GM23248 (cell line): ENCODE measurements around the gene THEMIS2. TPM values are rescaled to one million over a fixed set of nuclear protein-coding genes. Genes with fewer than 3 reads are reported as not detected.

Experiments
- DNase-seq: peaks from one replicate; pipeline ENCODE4 v3.0.0-alpha.2; 2015
- H2AFZ ChIP-seq: fragments of 200-600 bp; sonication (generic); 2 replicates; pipeline ENCODE4 v1.6.1; 2016; ENCODE audit warnings: antibody characterized with exemption
- H3F3A ChIP-seq: fragments of 200-600 bp; sonication (generic); 2 replicates; pipeline ENCODE4 v1.6.1; 2016; ENCODE audit warnings: mild to moderate bottlenecking, antibody characterized with exemption, mixed run types; ENCODE audit not compliant: insufficient read depth
- H3K27ac ChIP-seq: fragments of 200-600 bp; sonication (generic); 2 replicates; pipeline ENCODE4 v1.5.1; 2016; ENCODE audit warnings: mild to moderate bottlenecking
- H3K27me3 ChIP-seq: fragments of 200-600 bp; sonication (generic); replicated peaks from 2 replicates; pipeline ENCODE4 v1.6.1; 2016; ENCODE audit warnings: mild to moderate bottlenecking; ENCODE audit not compliant: insufficient read depth
- H3K36me3 ChIP-seq: fragments of 200-600 bp; sonication (generic); 2 replicates; pipeline ENCODE4 v1.6.1; 2016; ENCODE audit warnings: low read depth, mild to moderate bottlenecking
- H3K4me1 ChIP-seq: fragments of 200-600 bp; sonication (generic); 2 replicates; pipeline ENCODE4 v1.6.1; 2016; ENCODE audit warnings: mild to moderate bottlenecking; ENCODE audit not compliant: insufficient read depth
- H3K4me2 ChIP-seq: fragments of 200-600 bp; sonication (generic); one replicate; pipeline ENCODE4 v1.6.1; 2016; ENCODE audit warnings: mild to moderate bottlenecking; ENCODE audit not compliant: unreplicated experiment
- H3K4me3 ChIP-seq: fragments of 200-600 bp; sonication (generic); 2 replicates; pipeline ENCODE4 v1.5.1; 2016; ENCODE audit warnings: mild to moderate bottlenecking
- H3K79me2 ChIP-seq: fragments of 200-600 bp; sonication (generic); 2 replicates; pipeline ENCODE4 v1.6.1; 2016; ENCODE audit warnings: mild to moderate bottlenecking; ENCODE audit not compliant: insufficient read depth
- H3K9ac ChIP-seq: fragments of 200-600 bp; sonication (generic); 2 replicates; pipeline ENCODE4 v1.6.1; 2016; ENCODE audit warnings: mild to moderate bottlenecking
- H3K9me2 ChIP-seq: fragments of 200-600 bp; sonication (generic); 2 replicates; pipeline ENCODE4 v1.6.1; 2016; ENCODE audit warnings: mixed run types, mild to moderate bottlenecking, moderate library complexity; ENCODE audit not compliant: insufficient read depth
- H3K9me3 ChIP-seq: fragments of 200-600 bp; sonication (generic); one replicate; pipeline ENCODE4 v1.6.1; 2017; ENCODE audit warnings: low read depth
- H4K20me1 ChIP-seq: fragments of 200-600 bp; sonication (generic); 2 replicates; pipeline ENCODE4 v1.6.0; 2016; ENCODE audit not compliant: insufficient read depth
- EZH2 ChIP-seq: fragments of 200-600 bp; sonication (generic); IDR thresholded peaks from 2 replicates; pipeline ENCODE4 v1.6.1; 2018; ENCODE audit warnings: antibody characterized with exemption, mild to moderate bottlenecking; ENCODE audit not compliant: insufficient read depth, poor library complexity, severe bottlenecking
- EZH2phosphoT487 ChIP-seq: fragments of 200-600 bp; sonication (generic); IDR thresholded peaks from 2 replicates; pipeline ENCODE4 v1.6.1; 2018; ENCODE audit warnings: antibody characterized with exemption, moderate library complexity, mild to moderate bottlenecking, low read depth; ENCODE audit not compliant: insufficient read depth
- WGBS, 2 experiments: methylation state at CpG; one replicate each; pipeline ENCODE4 v1.1.6; 2015 to 2017; ENCODE audit warnings: low lambda C conversion rate in 2 of 2, low coverage in 1 of 2; ENCODE audit errors: missing lambda C conversion rate in 2 of 2; 5-methylcytosine and 5-hydroxymethylcytosine counted together
- in situ Hi-C: fragments of 300-500 bp; cut with MboI; formaldehyde crosslinking; loops from 2 replicates; pipeline ENCODE4 v1.15.0; 2020
- polyA plus RNA-seq: library from polyadenylated mRNA; unstranded; fragments of >200 nt; fragmentation: Nextera tagmentation; extraction: Ambion mirVana; gene quantifications from 2 replicates; pipeline ENCODE4 v1.2.1, GENCODE V29; 2016
- total RNA-seq: library from RNA; depleted of rRNA; stranded (reverse); fragments of >200 nt; shearing (Covaris generic); gene quantifications from 2 replicates; pipeline ENCODE4 v1.2.3, GENCODE V29; 2014

THEMIS2 gene
- total and polyA plus RNA-seq, 2 experiments from 2014 or later, result 4.4 to 4.5 TPM

- Histone ChIP-seq H4K20me1 (no peaks in the 10 kb centered on the region), H3K79me2 (no peaks in the 10 kb centered on the region), H2AFZ (no peak overlapping the region), H3K4me2 (no peak overlapping the region), H3K4me1 (no peaks in the 10 kb centered on the region), H3K9me2 (no peaks in the 10 kb centered on the region), H3F3A (no peaks in the 10 kb centered on the region), H3K9ac (no peak overlapping the region), H3K27ac (no peak overlapping the region), H3K4me3 (no peak overlapping the region), H3K27me3 (no peaks in the 10 kb centered on the region), H3K9me3 (no peaks in the 10 kb centered on the region), H3K36me3 (no peaks in the 10 kb centered on the region)
- in situ Hi-C loops, result no loop called here
- no peak for DNase-seq
- WGBS, 2 experiments, result 86 to 88% methylated on average over 8 of the region's 8 CpGs
- no peak for TF ChIP-seq EZH2
Observed at GRCh38 chr1:27885114-27885528, 12.8 kb downstream of the THEMIS2 start.

- Histone ChIP-seq H2AFZ (no peak overlapping the region), H3K27me3 (no peaks in the 10 kb centered on the region), H3K9ac (no peak overlapping the region), H3K9me3 (no peaks in the 10 kb centered on the region), H3K4me2 (no peak overlapping the region), H3K79me2 (no peaks in the 10 kb centered on the region), H3F3A (peaks cover 4% of the 10 kb centered on the region; the same call in 1 of the 2 replicates), H3K4me1 (no peaks in the 10 kb centered on the region), H3K9me2 (no peaks in the 10 kb centered on the region), H4K20me1 (no peaks in the 10 kb centered on the region), H3K4me3 (no peak overlapping the region), H3K36me3 (no peaks in the 10 kb centered on the region), H3K27ac (no peak overlapping the region)
- in situ Hi-C loops, result no loop called here
- TF ChIP-seq EZH2 (no peak), EZH2phosphoT487 (no peak)
- no peak for DNase-seq
- WGBS, 2 experiments, result 82 to 85% methylated on average over 15 of the region's 15 CpGs
Observed at GRCh38 chr1:27885621-27886352, 13.4 kb downstream of the THEMIS2 start.

- H3K9ac ChIP-seq, result no peak overlapping the region
- no peaks in the 10 kb centered on the region for H3K9me2 ChIP-seq
- H3K4me3 ChIP-seq, result no peak overlapping the region
- H4K20me1 ChIP-seq, result no peaks in the 10 kb centered on the region
- H2AFZ ChIP-seq, result no peak overlapping the region
- H3K9me3 ChIP-seq, result no peaks in the 10 kb centered on the region
- no peaks in the 10 kb centered on the region for H3K79me2 ChIP-seq
- no peak for DNase-seq
- no peaks in the 10 kb centered on the region for H3K4me1 ChIP-seq
- no peak overlapping the region for H3K4me2 ChIP-seq
- peaks cover 8% of the 10 kb centered on the region for H3F3A ChIP-seq
- H3K27ac ChIP-seq, result no peak overlapping the region
- 65 to 78% methylated on average over 2 of the region's 2 CpGs for WGBS, 2 experiments
- in situ Hi-C loops, result no loop called here
- no peaks in the 10 kb centered on the region for H3K27me3 ChIP-seq
- H3K36me3 ChIP-seq, result no peaks in the 10 kb centered on the region
- TF ChIP-seq EZH2phosphoT487 (no peak), EZH2 (no peak)
Observed at GRCh38 chr1:27886353-27886679, 14.0 kb downstream of the THEMIS2 start.

DNA sequence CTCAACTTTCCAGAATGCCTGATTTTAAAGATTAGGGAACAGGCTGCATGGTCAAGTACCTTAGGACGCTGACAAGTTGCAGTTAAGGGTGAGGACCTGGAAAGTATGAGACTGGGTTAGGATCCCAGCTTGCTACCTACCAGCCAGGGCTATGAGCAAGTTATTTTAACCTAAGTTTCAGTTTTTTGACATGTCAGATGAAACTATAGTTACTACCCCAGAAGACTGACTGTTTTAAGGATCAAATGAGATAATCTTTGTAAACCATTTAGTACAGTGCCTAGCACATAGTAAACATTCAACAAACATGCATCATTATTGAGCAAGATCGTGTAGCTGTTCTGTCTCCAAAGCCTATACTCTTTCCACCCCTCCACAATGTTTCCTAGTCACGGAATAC is 14.4 kb downstream of the THEMIS2 start:
- H3K4me1 ChIP-seq, result no peaks in the 10 kb centered on the region
- H3K4me2 ChIP-seq, result no peak overlapping the region
- no peak overlapping the region for H3K9ac ChIP-seq
- H3K9me3 ChIP-seq, result no peaks in the 10 kb centered on the region
- DNase-seq, result no peak
- no peaks in the 10 kb centered on the region for H3K36me3 ChIP-seq
- H3K79me2 ChIP-seq, result no peaks in the 10 kb centered on the region
- H3K9me2 ChIP-seq, result no peaks in the 10 kb centered on the region
- no peak overlapping the region for H2AFZ ChIP-seq
- TF ChIP-seq EZH2phosphoT487 (no peak), EZH2 (no peak)
- no peak overlapping the region for H3K4me3 ChIP-seq
- no peaks in the 10 kb centered on the region for H3K27me3 ChIP-seq
- 97 to 98% methylated on average over 3 of the region's 3 CpGs for WGBS, 2 experiments
- no peaks in the 10 kb centered on the region for H4K20me1 ChIP-seq
- peaks cover 8% of the 10 kb centered on the region for H3F3A ChIP-seq
- in situ Hi-C loops, result no loop called here
- H3K27ac ChIP-seq, result no peak overlapping the region
